SU-DHL-6 (cell line): ENCODE results near the gene LTA.

Experiments used
- H2AFZ ChIP-seq: fragments of 200-600 bp; sonication (generic); 2 replicates; pipeline ENCODE4 v1.6.1; 2014; ENCODE audit warnings: low read depth, mild to moderate bottlenecking, moderate library complexity, mixed read lengths, antibody characterized with exemption, low read length; ENCODE audit not compliant: severe bottlenecking
- H3F3A ChIP-seq: fragments of 200-600 bp; shearing (Covaris generic); 2 replicates; pipeline ENCODE4 v1.6.0; 2016; ENCODE audit warnings: antibody characterized with exemption, mild to moderate bottlenecking; ENCODE audit not compliant: insufficient read depth
- H3K27ac ChIP-seq: fragments of 200-600 bp; sonication (generic); 2 replicates; pipeline ENCODE4 v1.5.1; 2016; ENCODE audit warnings: low read depth, mild to moderate bottlenecking, low read length, moderate library complexity, mixed read lengths
- H3K27me3 ChIP-seq: fragments of 200-600 bp; sonication (generic), shearing (Covaris generic); 2 replicates; pipeline ENCODE4 v1.6.0; 2014; ENCODE audit warnings: mild to moderate bottlenecking, low read length
- H3K36me3 ChIP-seq: fragments of 200-600 bp; sonication (generic); 2 replicates; pipeline ENCODE4 v1.6.1; 2014; ENCODE audit warnings: mild to moderate bottlenecking, low read length, mixed read lengths
- H3K4me2 ChIP-seq: fragments of 300-600, 200-600 bp; shearing (Covaris generic), sonication (generic); 2 replicates; pipeline ENCODE4 v1.6.0; 2014; ENCODE audit warnings: low read length, low read depth, mild to moderate bottlenecking; ENCODE audit not compliant: poor library complexity, severe bottlenecking
- H3K4me3 ChIP-seq: fragments of 200-600 bp; sonication (generic); 2 replicates; pipeline ENCODE4 v1.5.1; 2014; ENCODE audit warnings: antibody characterized with exemption, low read length, mild to moderate bottlenecking, mixed read lengths; ENCODE audit not compliant: insufficient read depth, poor library complexity, severe bottlenecking
- H3K79me2 ChIP-seq: fragments of 200-600 bp; sonication (generic); 2 replicates; pipeline ENCODE4 v1.6.1; 2014; ENCODE audit warnings: mild to moderate bottlenecking, low read length, moderate library complexity; ENCODE audit not compliant: insufficient read depth
- H3K9ac ChIP-seq: fragments of 200-600 bp; sonication (generic); 2 replicates; pipeline ENCODE4 v1.7.0; 2014; ENCODE audit warnings: mild to moderate bottlenecking, low read length
- H3K9me2 ChIP-seq: fragments of 200-600 bp; sonication (generic); replicated peaks from 2 replicates; pipeline ENCODE4 v1.6.1; 2014; ENCODE audit warnings: low read length; ENCODE audit not compliant: insufficient read depth
- H3K9me3 ChIP-seq: fragments of 200-600 bp; sonication (generic); 2 replicates; pipeline ENCODE4 v1.6.1; 2014; ENCODE audit warnings: low read length, mixed read lengths; ENCODE audit not compliant: insufficient read depth
- H4K20me1 ChIP-seq: fragments of 200-600 bp; sonication (generic); 2 replicates; pipeline ENCODE4 v1.6.1; 2014; ENCODE audit warnings: low read depth, mild to moderate bottlenecking, antibody characterized with exemption, low read length, moderate library complexity, mixed read lengths
- CTCF ChIP-seq: fragments of 200-600 bp; sonication (generic); IDR thresholded peaks from one replicate; pipeline ENCODE4 v1.5.1; 2017; ENCODE audit warnings: antibody characterized with exemption, mild to moderate bottlenecking, low read length, moderate library complexity; ENCODE audit not compliant: insufficient read depth, poor library complexity, severe bottlenecking
- EZH2phosphoT487 ChIP-seq: fragments of 200-600 bp; sonication (generic), shearing (Covaris generic); conservative IDR thresholded peaks from 2 replicates; pipeline ENCODE4 v1.6.1; 2018; ENCODE audit warnings: mild to moderate bottlenecking, antibody characterized with exemption, low read length, moderate library complexity, mixed read lengths

LTA gene

GRCh38 chr6:31574106-31575061 is 2.3 kb downstream of the LTA start:
- Histone ChIP-seq H3F3A (peaks cover 88% of the 10 kb centered on the region), H3K36me3 (peaks cover 3% of the 10 kb centered on the region; the same call in 1 of the 2 replicates), H3K79me2 (peaks cover 66% of the 10 kb centered on the region), H3K27ac (peak overlapping the region; percentile 92), H3K9me3 (no peaks in the 10 kb centered on the region), H2AFZ (peak overlapping the region; percentile 10), H3K4me3 (peak overlapping the region; percentile 71), H3K9ac (peak overlapping the region; percentile 84), H3K27me3 (no peaks in the 10 kb centered on the region), H4K20me1 (no peaks in the 10 kb centered on the region), H3K4me2 (peak overlapping the region; percentile 86), H3K9me2 (no peaks in the 10 kb centered on the region)
- TF ChIP-seq CTCF (peak; percentile 30), EZH2phosphoT487 (no peak)

GRCh38 chr6:31575335-31575901 is 3.3 kb downstream of the LTA start, which contains the start of gene TNF:
Gene TNF, plus strand, starts transcription at chr6:31575565. Its CDS starts 177 bp downstream, at chr6:31575742.
- H2AFZ ChIP-seq, result peak within 1 kb of the TSS; percentile 10
- peaks cover 89% of the 10 kb centered on the region for H3F3A ChIP-seq
- peak within 1 kb of the TSS; percentile 86 for H3K4me2 ChIP-seq
- peak within 1 kb of the TSS; percentile 71 for H3K4me3 ChIP-seq
- H3K27me3 ChIP-seq, result no peaks in the 10 kb centered on the region
- H3K36me3 ChIP-seq, result peaks cover 3% of the 10 kb centered on the region; the same call in 1 of the 2 replicates
- H3K9me2 ChIP-seq, result no peaks in the 10 kb centered on the region
- TF ChIP-seq EZH2phosphoT487 (no peak), CTCF (no peak)
- H4K20me1 ChIP-seq, result no peaks in the 10 kb centered on the region
- no peaks in the 10 kb centered on the region for H3K9me3 ChIP-seq
- peaks cover 56% of the 10 kb centered on the region for H3K79me2 ChIP-seq
- H3K9ac ChIP-seq, result peak within 1 kb of the TSS; percentile 84
- H3K27ac ChIP-seq, result peak within 1 kb of the TSS; percentile 92

- Histone ChIP-seq H2AFZ (no peak overlapping the region), H3K4me3 (peak overlapping the region; percentile 71), H3K9ac (peak overlapping the region; percentile 84), H3K36me3 (peaks cover 3% of the 10 kb centered on the region; the same call in 1 of the 2 replicates), H3K27me3 (no peaks in the 10 kb centered on the region), H3K27ac (peak overlapping the region; percentile 92), H3K9me3 (no peaks in the 10 kb centered on the region), H3F3A (peaks cover 86% of the 10 kb centered on the region), H3K9me2 (no peaks in the 10 kb centered on the region), H3K79me2 (peaks cover 51% of the 10 kb centered on the region), H4K20me1 (no peaks in the 10 kb centered on the region), H3K4me2 (peak overlapping the region; percentile 86)
- TF ChIP-seq EZH2phosphoT487 (no peak), CTCF (no peak)
Measured at GRCh38 chr6:31575952-31576685, 4.0 kb downstream of the LTA start.
